HAP-1 (cell line): ENCODE results near the gene HOXC10.

Experiments used
- DNase-seq, 2 experiments: peaks; one replicate each; pipeline ENCODE4 v3.0.0-alpha.2; 2016 to 2020; ENCODE audit warnings: low spot score in 2 of 2
- H3K27me3 ChIP-seq: fragments of 250-450 bp; sonication (Bioruptor Pico); 2 replicates; pipeline ENCODE4 v1.5.1; 2020; ENCODE audit warnings: low read depth, mild to moderate bottlenecking, moderate library complexity
- H3K36me3 ChIP-seq: fragments of 250-450 bp; sonication (Bioruptor Pico); replicated peaks from 2 replicates; pipeline ENCODE4 v1.5.1; 2020; ENCODE audit warnings: mild to moderate bottlenecking
- H3K4me1 ChIP-seq: fragments of 250-450 bp; sonication (Bioruptor Pico); 2 replicates; pipeline ENCODE4 v1.5.1; 2020; ENCODE audit warnings: mild to moderate bottlenecking
- H3K4me3 ChIP-seq: fragments of 250-450 bp; sonication (Bioruptor Pico); 2 replicates; pipeline ENCODE4 v1.5.1; 2020; ENCODE audit warnings: mild to moderate bottlenecking, moderate library complexity
- H3K9me3 ChIP-seq: fragments of 250-450 bp; sonication (Bioruptor Pico); 2 replicates; pipeline ENCODE4 v1.5.1; 2020; ENCODE audit warnings: mild to moderate bottlenecking, moderate library complexity
- in situ Hi-C: fragments of 300-500 bp; cut with MboI; formaldehyde crosslinking; loops from 3 replicates; pipeline ENCODE4 v1.14.3; 2020; ENCODE audit warnings: low sequenced_read_pairs, inconsistent platforms, mixed read lengths

Gene HOXC10

GRCh38 chr12:53990311-53991076 is 5.5 kb downstream of the HOXC10 start:
- no peaks in the 10 kb centered on the region for H3K36me3 ChIP-seq
- no peaks in the 10 kb centered on the region for H3K9me3 ChIP-seq
- H3K4me3 ChIP-seq, result no peak overlapping the region
- in situ Hi-C loops, result loop anchor here (25.0 kb wide), 1 partner anchor 372 kb away; the partner anchor contains the start of gene GPR84
- DNase-seq, result no peak
- peaks cover 21% of the 10 kb centered on the region for H3K4me1 ChIP-seq
- H3K27me3 ChIP-seq, result 0 out of 2 replicates have a peak, but pooled peaks cover 2% of the 10 kb centered on the region

GRCh38 chr12:53991077-53991460 is 6.1 kb downstream of the HOXC10 start:
- no peak overlapping the region for H3K4me3 ChIP-seq
- no peaks in the 10 kb centered on the region for H3K9me3 ChIP-seq
- DNase-seq, result no peak
- H3K4me1 ChIP-seq, result peaks cover 18% of the 10 kb centered on the region
- in situ Hi-C loops, result loop anchor here (25.0 kb wide), 1 partner anchor 371 kb away; the partner anchor contains the start of gene GPR84
- H3K27me3 ChIP-seq, result 0 out of 2 replicates have a peak, but pooled peaks cover 2% of the 10 kb centered on the region
- no peaks in the 10 kb centered on the region for H3K36me3 ChIP-seq

- H3K36me3 ChIP-seq, result no peaks in the 10 kb centered on the region
- no peaks in the 10 kb centered on the region for H3K9me3 ChIP-seq
- 0 out of 2 replicates have a peak, but pooled peaks cover 2% of the 10 kb centered on the region for H3K27me3 ChIP-seq
- H3K4me1 ChIP-seq, result peaks cover 18% of the 10 kb centered on the region
- DNase-seq, result no peak
- in situ Hi-C loops, result loop anchor here (25.0 kb wide), 1 partner anchor 370 kb away; the partner anchor contains the start of gene GPR84
- H3K4me3 ChIP-seq, result no peak overlapping the region
These were observed 7.5 kb downstream of the HOXC10 start for GRCh38 chr12:53992377-53992889.

GRCh38 chr12:53993162-53994008 is 8.4 kb downstream of the HOXC10 start:
- H3K27me3 ChIP-seq, result peaks cover 6% of the 10 kb centered on the region; the same call in 1 of the 2 replicates
- no peaks in the 10 kb centered on the region for H3K36me3 ChIP-seq
- DNase-seq, result no peak
- no peaks in the 10 kb centered on the region for H3K9me3 ChIP-seq
- H3K4me3 ChIP-seq, result no peak overlapping the region
- H3K4me1 ChIP-seq, result peaks cover 18% of the 10 kb centered on the region
- in situ Hi-C loops, result loop anchor here (25.0 kb wide), 1 partner anchor 369 kb away; the partner anchor contains the start of gene GPR84

- peaks cover 17% of the 10 kb centered on the region for H3K4me1 ChIP-seq
These were observed 9.0 kb downstream of the HOXC10 start for GRCh38 chr12:53994009-53994263.

GRCh38 chr12:53994264-53995001 is 9.5 kb downstream of the HOXC10 start:
- H3K4me3 ChIP-seq, result no peak overlapping the region
- no peaks in the 10 kb centered on the region for H3K9me3 ChIP-seq
- peaks cover 12% of the 10 kb centered on the region for H3K4me1 ChIP-seq
- no peaks in the 10 kb centered on the region for H3K36me3 ChIP-seq
- in situ Hi-C loops, result loop anchor here (25.0 kb wide), 1 partner anchor 368 kb away; the partner anchor contains the start of gene GPR84
- peaks cover 7% of the 10 kb centered on the region; the same call in 1 of the 2 replicates for H3K27me3 ChIP-seq
- no peak for DNase-seq

More at GRCh38 chr12:53994009-53994263, 9.0 kb downstream of the HOXC10 start:
- H3K9me3 ChIP-seq, result no peaks in the 10 kb centered on the region
- no peak for DNase-seq
- in situ Hi-C loops, result loop anchor here (25.0 kb wide), 1 partner anchor 368 kb away; the partner anchor contains the start of gene GPR84
- H3K36me3 ChIP-seq, result no peaks in the 10 kb centered on the region
- peaks cover 7% of the 10 kb centered on the region; the same call in 1 of the 2 replicates for H3K27me3 ChIP-seq
- H3K4me3 ChIP-seq, result no peak overlapping the region

DNA sequence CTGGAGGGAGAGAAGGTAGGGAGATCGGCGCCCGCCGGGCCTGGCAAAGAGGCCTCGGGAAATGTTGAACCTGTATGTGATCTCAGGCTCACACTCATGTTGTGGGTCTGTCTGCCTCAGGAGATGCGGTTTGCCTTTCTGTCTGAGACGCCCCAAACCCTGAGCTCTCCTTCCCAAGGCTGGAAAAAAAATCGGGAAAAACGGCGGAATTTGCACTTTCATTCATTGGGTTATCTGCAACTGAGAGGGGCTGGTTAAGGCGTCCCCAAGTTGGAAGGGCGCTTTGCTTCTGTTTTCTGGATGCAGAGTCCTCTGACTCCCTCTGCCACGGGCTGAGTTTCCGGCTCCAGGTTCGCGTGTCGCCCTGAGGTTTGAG is 10.0 kb downstream of the HOXC10 start:
- Histone ChIP-seq H3K9me3 (no peaks in the 10 kb centered on the region), H3K4me3 (peak overlapping the region; percentile 15), H3K4me1 (peaks cover 9% of the 10 kb centered on the region), H3K27me3 (peaks cover 10% of the 10 kb centered on the region), H3K36me3 (no peaks in the 10 kb centered on the region)
- no peak for DNase-seq
- in situ Hi-C loops, result loop anchor here (25.0 kb wide), 1 partner anchor 367 kb away; the partner anchor contains the start of gene GPR84

DNA sequence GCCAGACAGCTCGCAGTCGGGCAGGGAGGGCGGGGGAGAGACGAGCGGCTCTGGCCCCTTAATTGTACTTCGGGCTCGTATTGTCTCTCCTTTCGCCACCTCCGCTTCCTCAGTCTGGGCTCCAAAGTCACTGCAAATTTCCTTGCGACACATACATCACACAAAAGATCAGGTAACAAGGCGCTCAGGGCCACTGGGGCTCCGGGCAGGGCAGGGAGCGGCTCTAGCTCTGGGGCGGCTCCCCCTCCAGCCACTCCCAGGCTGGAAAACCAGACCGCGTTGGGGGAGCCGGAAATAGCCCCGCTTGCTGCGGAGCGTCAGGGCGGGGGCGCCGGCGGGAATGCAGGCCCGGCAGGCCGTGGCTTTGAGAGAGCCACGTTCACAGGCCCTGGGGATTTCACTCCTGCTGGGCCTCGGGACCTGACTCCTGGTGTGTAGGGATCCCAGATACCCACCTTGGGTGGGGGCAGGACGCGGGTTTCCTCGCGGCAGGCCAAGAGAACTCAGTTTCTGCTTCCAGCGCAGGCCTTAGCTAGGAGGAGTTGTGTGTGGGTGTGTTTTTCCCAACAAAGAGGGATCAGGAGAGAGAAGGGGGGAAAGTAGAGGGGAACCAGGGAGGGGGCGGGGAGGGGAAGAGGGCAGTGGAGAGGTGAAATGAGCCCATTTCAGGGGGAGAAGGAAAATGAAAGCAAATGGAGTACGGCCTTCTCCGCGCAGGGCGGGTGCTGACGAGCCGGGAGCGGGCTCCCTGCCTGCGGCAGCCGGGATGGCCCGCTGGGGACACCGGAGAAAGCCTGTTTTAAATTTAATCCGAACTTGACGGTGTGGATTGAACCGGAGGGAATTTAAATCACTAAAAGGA is 10.7 kb downstream of the HOXC10 start:
- DNase-seq, result peak in 1 of 2 experiments; percentile 61
- Histone ChIP-seq H3K36me3 (no peaks in the 10 kb centered on the region), H3K27me3 (peaks cover 12% of the 10 kb centered on the region), H3K4me3 (peak overlapping the region; percentile 15), H3K9me3 (no peaks in the 10 kb centered on the region), H3K4me1 (peaks cover 9% of the 10 kb centered on the region)
- in situ Hi-C loops, result loop anchor here (25.0 kb wide), 1 partner anchor 367 kb away; the partner anchor contains the start of gene GPR84

DNA sequence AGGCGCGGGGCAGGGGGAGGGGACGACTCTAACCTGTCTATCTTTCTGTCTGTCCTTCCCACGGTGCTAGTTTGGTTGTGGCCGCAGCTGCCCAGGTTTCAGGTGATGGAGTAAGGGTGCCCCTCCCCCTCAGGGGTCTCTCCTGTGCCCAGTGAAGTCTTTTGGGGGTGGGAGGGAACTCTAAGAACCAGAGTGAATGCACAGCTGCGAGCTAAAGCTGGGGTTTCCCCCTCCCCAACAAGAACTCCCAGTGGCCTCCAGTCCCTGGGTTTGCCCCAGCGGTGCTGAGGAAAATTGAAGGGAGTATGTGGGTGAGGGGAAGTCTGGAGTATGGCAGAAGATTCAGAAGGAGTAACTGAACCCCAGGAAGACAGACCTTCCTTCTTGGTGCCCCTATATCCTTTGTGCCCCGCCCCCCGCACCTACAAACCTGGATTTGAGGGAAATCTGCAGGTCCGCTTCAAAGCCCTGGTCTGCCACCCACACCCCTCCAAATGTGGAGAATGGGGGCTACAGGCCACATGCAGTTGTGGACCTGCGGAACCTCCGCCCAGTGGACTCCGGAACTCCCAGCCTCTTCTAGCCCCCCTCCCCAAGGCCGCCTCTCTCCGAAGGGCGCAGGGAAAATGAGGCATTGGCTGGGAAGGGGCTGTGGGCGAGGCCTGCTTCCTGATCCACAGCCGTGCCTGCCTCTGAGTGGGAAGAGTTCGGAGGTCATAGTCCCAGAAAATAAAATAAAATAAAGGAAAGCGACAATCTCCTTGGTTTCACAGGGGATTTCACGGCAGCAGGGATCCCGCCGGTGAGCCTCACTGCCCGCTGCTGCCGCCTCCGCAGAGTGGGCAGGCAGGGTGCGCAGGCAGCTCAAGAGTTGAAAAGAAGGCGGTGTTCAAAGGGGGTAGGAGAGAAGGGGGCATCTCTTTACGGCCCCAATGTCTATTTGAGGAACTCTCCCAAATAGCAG is 11.6 kb downstream of the HOXC10 start:
- Histone ChIP-seq H3K4me1 (peaks cover 9% of the 10 kb centered on the region), H3K27me3 (peaks cover 17% of the 10 kb centered on the region), H3K36me3 (no peaks in the 10 kb centered on the region), H3K9me3 (no peaks in the 10 kb centered on the region), H3K4me3 (no peak overlapping the region)
- no peak for DNase-seq
- in situ Hi-C loops, result loop anchor here (25.0 kb wide), 1 partner anchor 366 kb away; the partner anchor contains the start of gene GPR84

DNA sequence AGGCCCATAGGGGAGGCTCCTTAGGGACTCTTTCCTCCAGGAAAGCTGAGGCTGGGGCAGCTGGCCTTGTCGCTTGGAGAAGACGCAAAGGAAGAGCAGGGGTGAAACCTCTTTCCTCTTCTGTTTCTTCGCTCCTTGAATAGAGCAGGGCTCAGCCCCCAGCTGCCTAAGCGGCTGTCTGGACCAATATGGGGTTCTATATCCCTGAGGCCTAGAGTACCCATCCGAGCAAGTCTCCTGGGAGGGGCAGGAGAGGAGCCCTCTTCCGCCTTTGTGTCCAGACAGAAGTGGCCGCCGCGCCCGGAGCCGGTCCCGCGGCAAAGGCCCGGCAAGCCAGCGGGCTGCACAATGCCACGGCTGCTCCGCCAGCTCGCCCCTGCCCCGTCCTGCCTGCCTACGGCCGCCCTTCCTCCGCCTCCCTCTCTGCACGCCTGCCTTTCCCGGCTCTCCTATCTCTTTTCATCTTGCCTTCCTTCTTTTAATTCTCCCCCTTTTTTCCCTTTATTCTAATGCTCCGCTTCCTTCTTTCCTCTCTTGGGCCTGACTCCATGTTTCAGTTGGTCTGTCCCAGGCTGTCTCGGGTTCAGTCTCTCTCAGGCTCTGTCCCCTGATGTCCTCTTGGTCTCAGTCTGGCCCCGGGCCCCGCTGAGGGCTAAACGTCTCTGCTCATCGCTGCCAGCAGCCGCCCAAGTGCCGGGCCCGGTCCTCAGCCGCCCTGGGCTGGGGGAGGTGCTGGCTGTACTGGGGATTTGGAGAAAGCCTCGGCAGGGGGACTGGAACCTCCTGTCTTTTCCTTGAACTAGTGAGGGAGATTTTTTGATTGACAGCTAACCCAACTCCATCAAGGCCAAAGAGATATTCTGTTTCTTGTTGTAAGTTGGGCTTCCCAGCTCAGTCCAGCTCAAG is 12.5 kb downstream of the HOXC10 start:
- DNase-seq, result no peak
- H3K9me3 ChIP-seq, result no peaks in the 10 kb centered on the region
- no peak overlapping the region for H3K4me3 ChIP-seq
- H3K4me1 ChIP-seq, result peaks cover 9% of the 10 kb centered on the region
- peaks cover 17% of the 10 kb centered on the region for H3K27me3 ChIP-seq
- H3K36me3 ChIP-seq, result no peaks in the 10 kb centered on the region
- in situ Hi-C loops, result loop anchor here (25.0 kb wide), 1 partner anchor 365 kb away; the partner anchor contains the start of gene GPR84
